Measurements from ENCODE around the gene CTNND1. TPM values are rescaled to one million over a fixed set of nuclear protein-coding genes. Genes with fewer than 3 reads are reported as not detected.
A peak's percentile ranks its signal among the peaks of the same experiment; 100 is the strongest.

Gene CTNND1
- total and polyA plus RNA-seq, 10 of the 15 experiments (the other 5 are each of a cell fraction or from before 2014, with no cell fraction given), result 4.7 to 70.0 (median 30.0) TPM

DNA sequence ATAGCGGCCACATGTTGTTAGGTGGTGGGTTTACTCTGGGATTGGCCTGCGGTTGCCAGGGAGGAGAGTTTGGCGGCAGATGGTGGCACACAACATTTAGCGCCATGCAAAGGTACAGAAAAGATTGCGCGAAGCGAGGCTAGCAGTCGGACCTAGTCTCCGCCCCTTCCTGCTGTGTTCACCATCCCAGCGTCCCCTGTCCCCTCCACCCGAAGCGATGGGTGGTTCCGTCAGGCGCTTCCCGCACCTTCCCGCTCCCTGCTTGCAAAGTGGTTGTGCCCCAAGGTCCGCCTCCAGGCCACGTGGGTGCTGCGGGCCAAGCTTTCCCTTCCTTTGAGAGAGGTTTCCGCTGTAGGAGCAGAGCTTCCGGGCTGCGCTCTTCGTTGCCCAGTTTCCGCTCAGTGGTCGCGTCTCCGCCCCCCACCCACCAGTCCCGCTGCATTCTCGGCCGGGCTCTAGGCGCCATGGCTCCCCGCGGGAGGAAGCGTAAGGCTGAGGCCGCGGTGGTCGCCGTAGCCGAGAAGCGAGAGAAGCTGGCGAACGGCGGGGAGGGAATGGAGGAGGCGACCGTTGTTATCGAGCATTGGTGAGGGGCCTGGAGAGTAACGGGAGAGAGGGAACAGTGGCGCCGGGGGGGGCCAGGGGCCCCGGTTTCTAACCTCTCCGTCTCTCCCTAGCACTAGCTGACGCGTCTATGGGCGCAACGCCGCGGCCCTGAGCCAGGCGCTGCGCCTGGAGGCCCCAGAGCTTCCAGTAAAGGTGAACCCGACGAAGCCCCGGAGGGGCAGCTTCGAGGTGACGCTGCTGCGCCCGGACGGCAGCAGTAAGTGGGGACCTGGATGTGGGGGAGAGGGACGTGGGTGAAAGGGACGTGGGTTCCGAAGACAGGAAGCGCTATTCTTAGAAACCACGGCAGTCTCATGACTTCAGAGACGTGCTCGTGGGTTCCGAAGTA, 20.2 kb upstream of the CTNND1 start, which contains the start of gene SELENOH (continued):
- TF ChIP-seq, protein P1, sequence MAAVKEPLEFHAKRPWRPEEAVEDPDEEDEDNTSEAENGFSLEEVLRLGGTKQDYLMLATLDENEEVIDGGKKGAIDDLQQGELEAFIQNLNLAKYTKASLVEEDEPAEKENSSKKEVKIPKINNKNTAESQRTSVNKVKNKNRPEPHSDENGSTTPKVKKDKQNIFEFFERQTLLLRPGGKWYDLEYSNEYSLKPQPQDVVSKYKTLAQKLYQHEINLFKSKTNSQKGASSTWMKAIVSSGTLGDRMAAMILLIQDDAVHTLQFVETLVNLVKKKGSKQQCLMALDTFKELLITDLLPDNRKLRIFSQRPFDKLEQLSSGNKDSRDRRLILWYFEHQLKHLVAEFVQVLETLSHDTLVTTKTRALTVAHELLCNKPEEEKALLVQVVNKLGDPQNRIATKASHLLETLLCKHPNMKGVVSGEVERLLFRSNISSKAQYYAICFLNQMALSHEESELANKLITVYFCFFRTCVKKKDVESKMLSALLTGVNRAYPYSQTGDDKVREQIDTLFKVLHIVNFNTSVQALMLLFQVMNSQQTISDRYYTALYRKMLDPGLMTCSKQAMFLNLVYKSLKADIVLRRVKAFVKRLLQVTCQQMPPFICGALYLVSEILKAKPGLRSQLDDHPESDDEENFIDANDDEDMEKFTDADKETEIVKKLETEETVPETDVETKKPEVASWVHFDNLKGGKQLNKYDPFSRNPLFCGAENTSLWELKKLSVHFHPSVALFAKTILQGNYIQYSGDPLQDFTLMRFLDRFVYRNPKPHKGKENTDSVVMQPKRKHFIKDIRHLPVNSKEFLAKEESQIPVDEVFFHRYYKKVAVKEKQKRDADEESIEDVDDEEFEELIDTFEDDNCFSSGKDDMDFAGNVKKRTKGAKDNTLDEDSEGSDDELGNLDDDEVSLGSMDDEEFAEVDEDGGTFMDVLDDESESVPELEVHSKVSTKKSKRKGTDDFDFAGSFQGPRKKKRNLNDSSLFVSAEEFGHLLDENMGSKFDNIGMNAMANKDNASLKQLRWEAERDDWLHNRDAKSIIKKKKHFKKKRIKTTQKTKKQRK (IDR thresholded peaks at IDR 0.05; ENCODE audit: low read depth, low read length), result no peak
- TF ChIP-seq CREB1 (IDR thresholded peaks at IDR 0.05; ENCODE audit: low read depth) (peak; percentile 81), PAX8 (IDR thresholded peaks at IDR 0.05) (no peak), SUZ12 (IDR thresholded peaks at IDR 0.05; ENCODE audit: unreplicated experiment) (no peak), BACH1 (IDR thresholded peaks at IDR 0.05; ENCODE audit: borderline replicate concordance) (peak; percentile 58), RCOR1 (conservative IDR thresholded peaks at IDR 0.05; ENCODE audit: low read depth, low read length) (0 out of 2 replicates have a peak, but pooled peaks have one; percentile 75), CHD1 (IDR thresholded peaks at IDR 0.05; ENCODE audit: low read depth, low read length) (peak; percentile 95), CBX5 (IDR thresholded peaks at IDR 0.05; ENCODE audit: low read depth) (peak; percentile 98; the same call in 1 of the 2 replicates), POLR2A (IDR thresholded peaks at IDR 0.05; ENCODE audit: low read depth, low read length) (peak; percentile 99), NFYA (IDR thresholded peaks at IDR 0.05; ENCODE audit: borderline replicate concordance, low read depth, low read length) (no peak), ZNF384 (IDR thresholded peaks at IDR 0.05; ENCODE audit: borderline replicate concordance, low read depth, low read length) (no peak), RAD51 (IDR thresholded peaks at IDR 0.05) (peak; percentile 89), SP1 (IDR thresholded peaks at IDR 0.05; ENCODE audit: low read depth, low read length) (peak; percentile 93), TBL1XR1 (IDR thresholded peaks at IDR 0.05; ENCODE audit: low read depth, low read length) (peak; percentile 73), HDAC2 (IDR thresholded peaks at IDR 0.05) (no peak)
- TF ChIP-seq, protein P2, sequence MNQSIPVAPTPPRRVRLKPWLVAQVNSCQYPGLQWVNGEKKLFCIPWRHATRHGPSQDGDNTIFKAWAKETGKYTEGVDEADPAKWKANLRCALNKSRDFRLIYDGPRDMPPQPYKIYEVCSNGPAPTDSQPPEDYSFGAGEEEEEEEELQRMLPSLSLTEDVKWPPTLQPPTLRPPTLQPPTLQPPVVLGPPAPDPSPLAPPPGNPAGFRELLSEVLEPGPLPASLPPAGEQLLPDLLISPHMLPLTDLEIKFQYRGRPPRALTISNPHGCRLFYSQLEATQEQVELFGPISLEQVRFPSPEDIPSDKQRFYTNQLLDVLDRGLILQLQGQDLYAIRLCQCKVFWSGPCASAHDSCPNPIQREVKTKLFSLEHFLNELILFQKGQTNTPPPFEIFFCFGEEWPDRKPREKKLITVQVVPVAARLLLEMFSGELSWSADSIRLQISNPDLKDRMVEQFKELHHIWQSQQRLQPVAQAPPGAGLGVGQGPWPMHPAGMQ (IDR thresholded peaks at IDR 0.05; ENCODE audit: borderline replicate concordance), result peak; percentile 66
- TF ChIP-seq, protein P3, sequence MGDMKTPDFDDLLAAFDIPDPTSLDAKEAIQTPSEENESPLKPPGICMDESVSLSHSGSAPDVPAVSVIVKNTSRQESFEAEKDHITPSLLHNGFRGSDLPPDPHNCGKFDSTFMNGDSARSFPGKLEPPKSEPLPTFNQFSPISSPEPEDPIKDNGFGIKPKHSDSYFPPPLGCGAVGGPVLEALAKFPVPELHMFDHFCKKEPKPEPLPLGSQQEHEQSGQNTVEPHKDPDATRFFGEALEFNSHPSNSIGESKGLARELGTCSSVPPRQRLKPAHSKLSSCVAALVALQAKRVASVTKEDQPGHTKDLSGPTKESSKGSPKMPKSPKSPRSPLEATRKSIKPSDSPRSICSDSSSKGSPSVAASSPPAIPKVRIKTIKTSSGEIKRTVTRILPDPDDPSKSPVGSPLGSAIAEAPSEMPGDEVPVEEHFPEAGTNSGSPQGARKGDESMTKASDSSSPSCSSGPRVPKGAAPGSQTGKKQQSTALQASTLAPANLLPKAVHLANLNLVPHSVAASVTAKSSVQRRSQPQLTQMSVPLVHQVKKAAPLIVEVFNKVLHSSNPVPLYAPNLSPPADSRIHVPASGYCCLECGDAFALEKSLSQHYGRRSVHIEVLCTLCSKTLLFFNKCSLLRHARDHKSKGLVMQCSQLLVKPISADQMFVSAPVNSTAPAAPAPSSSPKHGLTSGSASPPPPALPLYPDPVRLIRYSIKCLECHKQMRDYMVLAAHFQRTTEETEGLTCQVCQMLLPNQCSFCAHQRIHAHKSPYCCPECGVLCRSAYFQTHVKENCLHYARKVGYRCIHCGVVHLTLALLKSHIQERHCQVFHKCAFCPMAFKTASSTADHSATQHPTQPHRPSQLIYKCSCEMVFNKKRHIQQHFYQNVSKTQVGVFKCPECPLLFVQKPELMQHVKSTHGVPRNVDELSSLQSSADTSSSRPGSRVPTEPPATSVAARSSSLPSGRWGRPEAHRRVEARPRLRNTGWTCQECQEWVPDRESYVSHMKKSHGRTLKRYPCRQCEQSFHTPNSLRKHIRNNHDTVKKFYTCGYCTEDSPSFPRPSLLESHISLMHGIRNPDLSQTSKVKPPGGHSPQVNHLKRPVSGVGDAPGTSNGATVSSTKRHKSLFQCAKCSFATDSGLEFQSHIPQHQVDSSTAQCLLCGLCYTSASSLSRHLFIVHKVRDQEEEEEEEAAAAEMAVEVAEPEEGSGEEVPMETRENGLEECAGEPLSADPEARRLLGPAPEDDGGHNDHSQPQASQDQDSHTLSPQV (IDR thresholded peaks at IDR 0.05), result peak; percentile 30; the same call in 1 of the 2 replicates
- TF ChIP-seq, protein P4, sequence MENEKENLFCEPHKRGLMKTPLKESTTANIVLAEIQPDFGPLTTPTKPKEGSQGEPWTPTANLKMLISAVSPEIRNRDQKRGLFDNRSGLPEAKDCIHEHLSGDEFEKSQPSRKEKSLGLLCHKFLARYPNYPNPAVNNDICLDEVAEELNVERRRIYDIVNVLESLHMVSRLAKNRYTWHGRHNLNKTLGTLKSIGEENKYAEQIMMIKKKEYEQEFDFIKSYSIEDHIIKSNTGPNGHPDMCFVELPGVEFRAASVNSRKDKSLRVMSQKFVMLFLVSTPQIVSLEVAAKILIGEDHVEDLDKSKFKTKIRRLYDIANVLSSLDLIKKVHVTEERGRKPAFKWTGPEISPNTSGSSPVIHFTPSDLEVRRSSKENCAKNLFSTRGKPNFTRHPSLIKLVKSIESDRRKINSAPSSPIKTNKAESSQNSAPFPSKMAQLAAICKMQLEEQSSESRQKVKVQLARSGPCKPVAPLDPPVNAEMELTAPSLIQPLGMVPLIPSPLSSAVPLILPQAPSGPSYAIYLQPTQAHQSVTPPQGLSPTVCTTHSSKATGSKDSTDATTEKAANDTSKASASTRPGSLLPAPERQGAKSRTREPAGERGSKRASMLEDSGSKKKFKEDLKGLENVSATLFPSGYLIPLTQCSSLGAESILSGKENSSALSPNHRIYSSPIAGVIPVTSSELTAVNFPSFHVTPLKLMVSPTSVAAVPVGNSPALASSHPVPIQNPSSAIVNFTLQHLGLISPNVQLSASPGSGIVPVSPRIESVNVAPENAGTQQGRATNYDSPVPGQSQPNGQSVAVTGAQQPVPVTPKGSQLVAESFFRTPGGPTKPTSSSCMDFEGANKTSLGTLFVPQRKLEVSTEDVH (IDR thresholded peaks at IDR 0.05; ENCODE audit: low read depth, partially characterized antibody), result peak; percentile 85

All from GM12878 (cell line).